Loucy (cell line): ENCODE results near the gene TAAR8.

Source experiments
- CTCF ChIP-seq: fragments of 200-600 bp; sonication (generic); conservative IDR thresholded peaks from 2 replicates; pipeline ENCODE4 v1.5.1; 2014; ENCODE audit warnings: mild to moderate bottlenecking, antibody characterized with exemption, low read length
- EZH2phosphoT487 ChIP-seq: fragments of 200-600 bp; IDR thresholded peaks from 2 replicates; pipeline ENCODE4 v1.6.1; 2018; ENCODE audit warnings: antibody characterized with exemption, mild to moderate bottlenecking, moderate library complexity, borderline replicate concordance

GRCh38 chr6:132566404-132566803, 13.9 kb downstream of the TAAR8 start:
- TF ChIP-seq CTCF (no peak), EZH2phosphoT487 (no peak)
